HG03520 (cell line): ENCODE measurements around the gene FLT4.
"Not testable (repeated sequence)": the region's sequence is repeated elsewhere in the genome, so short reads cannot be mapped to it uniquely, and the experiment has no call there.

Experiments
- ATAC-seq: cut with Tn5 transposase; IDR thresholded peaks from one replicate; pipeline ENCODE4 v1.9.1; 2021; ENCODE audit warnings: mild to moderate bottlenecking, moderate library complexity; ENCODE audit not compliant: unreplicated experiment

The FLT4 gene

DNA sequence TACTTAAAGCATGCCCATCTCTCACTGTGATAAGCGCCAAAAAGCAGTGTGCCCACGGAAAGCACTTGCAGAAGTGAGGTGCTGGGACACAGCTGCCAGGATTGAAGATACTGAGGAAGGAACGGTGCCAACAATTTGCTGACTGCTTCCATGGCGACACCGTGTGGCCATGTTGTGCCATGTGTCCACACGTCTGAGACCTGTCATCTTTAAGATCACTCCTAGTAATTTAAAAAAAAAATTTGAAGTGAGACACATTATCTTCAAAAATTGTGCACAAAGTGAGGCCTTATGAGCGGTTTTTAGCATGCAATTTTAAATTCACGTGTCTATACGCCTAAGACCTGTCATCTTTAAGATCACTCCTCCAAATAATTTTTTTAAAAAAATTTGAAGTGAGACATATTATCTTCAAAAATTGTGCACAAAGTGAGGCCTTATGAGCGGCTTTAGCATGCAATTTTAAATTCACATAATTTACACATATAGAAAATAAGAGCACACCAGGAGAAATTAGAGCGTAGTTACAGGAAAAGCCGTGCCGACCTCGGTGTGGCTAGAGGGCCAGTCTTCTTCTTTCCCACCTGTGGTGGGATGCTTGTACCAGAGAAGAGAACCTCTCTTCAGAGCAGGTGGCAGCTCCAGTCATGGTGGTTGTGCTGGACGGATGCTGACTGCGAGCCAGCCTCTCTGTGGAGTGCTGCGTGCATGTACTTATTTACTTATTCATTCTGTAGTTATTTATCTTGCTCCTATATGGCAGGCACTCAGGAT is 21.4 kb upstream of the FLT4 start:
- ATAC-seq = no peak

DNA sequence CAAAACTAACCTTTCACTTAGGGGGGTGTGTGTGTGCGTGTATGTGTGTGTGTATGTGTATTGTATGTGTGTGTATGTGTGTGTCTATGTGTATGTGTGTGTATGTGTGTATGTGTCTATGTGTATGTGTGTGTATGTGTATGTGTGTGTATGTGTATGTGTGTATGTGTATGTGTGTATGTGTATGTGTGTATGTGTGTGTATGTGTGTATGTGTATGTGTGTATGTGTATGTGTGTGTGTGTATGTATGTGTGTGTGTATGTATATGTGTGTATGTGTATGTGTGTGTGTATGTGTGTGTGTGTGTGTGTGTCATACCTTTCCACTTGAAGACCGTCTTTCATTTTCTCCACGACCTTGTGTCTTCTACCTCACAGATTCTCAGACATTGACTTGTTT is 20.8 kb upstream of the FLT4 start:
- no peak for ATAC-seq

DNA sequence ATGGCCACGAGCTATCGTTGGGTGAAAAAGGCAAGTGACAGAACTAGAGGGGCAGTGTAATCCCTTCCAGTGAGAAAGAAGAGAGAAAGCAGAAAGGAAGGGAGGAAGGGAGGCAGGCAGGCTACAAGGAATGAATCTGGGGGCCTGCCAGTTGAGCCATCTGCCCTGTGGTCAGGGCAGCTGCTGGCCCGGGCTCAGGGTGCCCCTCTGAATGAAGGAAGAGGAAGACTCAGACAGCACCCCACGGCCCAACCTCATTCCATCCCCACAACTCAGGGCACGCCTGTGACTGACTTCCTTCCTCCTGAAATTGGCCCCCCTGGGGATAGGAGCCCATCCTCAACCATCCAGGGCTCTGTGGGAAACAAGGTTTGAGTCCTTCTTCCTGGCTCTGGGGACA is 20.3 kb upstream of the FLT4 start:
- no peak for ATAC-seq

DNA sequence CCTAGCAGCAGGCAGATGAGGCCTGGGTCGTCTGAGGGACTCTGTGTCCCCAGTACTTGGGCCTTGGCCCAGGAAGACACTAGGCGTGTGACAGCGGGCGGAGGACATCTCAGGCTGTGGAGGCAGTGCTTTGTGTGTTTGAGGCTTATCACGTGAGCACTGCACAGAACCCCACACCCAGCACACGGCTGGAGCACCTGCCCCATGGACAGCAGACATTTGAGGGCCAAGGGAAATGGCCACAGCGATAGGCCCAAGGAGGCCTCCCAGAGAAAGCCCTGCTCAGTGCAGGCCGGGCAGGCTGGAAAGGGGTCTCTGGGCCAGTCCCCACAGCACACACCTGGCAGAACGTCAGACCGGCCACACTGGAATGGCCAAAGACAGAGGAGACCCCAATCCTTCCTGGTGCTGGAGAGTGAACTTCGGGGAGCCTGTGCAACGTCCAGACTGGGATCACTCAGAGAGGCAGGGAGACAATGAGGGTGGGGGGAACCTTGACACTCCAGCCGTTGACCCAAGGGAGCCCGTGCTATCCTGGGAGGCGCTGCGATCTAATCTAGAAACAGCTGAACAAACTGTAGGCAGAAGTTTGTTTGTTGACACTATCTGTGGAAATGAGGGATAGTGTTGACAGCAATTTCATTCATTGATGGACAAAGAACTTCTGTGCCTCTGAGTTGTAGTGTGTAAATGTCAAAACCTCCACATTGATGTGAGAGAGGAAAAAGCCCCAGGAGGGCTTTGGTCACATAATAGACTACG is 19.6 kb upstream of the FLT4 start:
- no peak for ATAC-seq

DNA sequence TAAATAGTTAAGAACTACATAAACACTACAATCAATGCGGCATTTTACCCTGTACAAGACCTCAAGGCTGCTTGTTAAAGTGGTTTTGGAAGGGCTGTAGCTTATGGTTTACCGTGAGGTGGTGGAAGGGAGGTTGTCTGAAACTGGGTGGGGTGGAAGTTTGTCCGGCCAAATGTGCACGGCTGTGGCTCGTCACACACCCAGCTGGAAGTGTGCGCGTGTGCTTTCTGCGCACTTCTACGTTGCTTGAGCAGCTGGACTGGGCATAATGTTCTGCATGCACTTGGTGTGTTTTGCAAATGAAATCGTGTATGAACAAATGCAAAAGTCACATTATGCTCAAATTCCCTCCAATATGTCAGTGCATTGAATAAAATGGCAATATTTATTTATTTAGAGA is 17.4 kb upstream of the FLT4 start:
- no peak for ATAC-seq

DNA sequence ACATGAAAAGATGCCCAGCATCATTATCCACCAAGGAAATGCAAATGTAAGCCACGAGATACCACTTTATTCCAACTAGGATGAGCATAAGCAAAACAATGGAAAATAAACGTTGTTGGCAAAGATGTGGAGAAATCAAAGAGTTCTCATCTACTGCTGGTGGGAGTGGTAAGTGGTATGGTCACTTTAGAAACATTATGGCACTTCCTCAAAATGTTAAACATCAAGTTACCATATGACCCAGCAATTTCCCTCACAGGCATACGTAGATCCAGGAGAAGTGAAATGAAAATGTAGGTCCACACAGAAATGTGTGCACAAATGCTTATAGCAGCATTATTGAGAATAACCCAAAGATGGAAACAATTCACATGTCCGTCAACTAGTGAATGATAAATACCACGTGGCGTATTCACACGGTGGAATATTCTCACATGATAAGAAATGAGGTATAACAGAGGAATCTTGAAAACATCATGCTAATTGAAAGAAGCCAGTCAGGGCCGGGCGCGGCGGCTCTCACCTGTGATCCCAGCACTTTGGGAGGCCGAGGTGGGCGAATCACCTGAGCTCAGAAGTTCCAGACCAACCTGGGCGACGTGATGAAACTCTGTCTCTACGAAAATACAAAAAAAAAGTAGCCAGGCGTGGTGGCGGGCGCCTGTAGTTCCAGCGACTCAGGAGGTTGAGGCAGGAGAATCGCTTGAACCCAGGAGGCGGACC is 16.4 kb upstream of the FLT4 start:
- ATAC-seq = no peak

DNA sequence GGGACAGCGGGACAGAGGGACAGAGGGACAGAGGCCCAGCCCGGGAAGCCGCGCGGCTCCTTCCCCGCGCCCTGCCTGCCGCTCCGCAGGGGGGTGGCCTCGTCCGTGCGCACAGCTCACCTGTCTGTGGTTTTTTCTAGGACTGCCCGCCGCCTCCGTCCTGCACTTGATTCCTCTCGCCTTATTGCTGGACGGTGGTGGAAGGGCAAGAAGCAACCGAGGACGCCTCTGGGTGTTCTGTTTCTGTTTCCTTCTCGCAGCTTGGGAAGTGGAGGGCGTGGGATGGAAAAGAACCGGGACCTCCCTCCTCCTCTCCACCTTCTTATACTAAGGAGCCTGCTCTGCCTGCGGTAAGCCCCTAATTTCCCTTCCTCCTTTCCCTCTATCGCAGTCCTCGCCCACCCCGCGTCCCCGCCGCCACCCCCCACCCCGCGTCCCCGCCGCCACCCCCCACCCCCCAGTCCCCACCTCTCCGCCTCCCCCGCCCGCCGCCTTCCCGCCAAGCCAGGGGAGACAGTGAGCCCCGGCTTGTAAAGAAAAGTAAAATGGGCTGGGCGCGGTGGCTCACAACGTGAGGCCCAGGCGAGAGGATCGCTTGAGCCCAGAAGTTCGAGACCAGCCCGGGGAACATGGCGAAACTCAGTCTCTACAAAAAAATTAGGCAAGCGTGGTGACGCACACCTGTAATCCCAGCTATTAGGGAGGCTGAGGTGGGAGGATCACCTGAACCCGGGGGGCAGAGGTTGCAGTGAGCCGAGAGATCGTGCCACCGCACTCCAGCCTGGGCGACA is 9.6 kb upstream of the FLT4 start:
- ATAC-seq = no peak

DNA sequence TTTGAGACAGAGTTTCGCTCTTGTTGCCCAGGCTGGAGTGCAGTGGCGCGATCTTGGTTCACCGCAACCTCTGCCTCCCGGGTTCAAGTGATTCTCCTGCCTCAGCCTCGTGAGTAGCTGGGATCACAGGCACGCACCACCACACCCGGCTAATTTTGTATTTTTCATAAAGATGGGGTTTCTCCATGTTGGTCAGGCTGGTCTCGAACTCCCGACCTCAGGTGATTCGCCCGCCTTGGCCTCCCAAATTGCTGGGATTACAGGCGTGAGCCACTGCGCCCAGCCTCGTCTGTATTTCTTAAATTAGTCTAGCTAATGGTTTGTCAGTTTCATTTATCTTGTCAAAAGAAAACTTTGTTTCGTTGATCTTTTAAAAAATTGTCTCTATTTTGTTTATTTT is 5.8 kb upstream of the FLT4 start:
- ATAC-seq = not testable (repeated sequence)

DNA sequence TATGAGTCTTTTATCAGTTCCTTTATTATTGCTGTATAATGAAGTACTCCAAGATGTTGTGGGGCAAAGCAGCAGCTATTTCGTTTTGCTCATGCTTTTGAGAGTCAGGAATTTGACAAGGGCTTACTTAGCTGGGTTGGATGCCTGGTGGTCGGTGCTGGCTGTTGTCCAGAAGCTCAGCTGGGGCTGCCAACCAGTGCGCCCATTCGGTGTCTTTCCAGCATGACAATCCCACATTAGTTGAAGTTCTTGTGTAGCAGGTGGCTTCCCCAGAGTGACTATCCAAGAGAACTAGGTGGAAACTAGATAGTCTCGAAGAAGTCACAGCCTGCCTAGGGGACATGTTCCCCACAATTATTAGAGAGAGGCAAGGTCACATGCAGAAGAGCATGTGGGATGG is 3.4 kb upstream of the FLT4 start:
- ATAC-seq = no peak

DNA sequence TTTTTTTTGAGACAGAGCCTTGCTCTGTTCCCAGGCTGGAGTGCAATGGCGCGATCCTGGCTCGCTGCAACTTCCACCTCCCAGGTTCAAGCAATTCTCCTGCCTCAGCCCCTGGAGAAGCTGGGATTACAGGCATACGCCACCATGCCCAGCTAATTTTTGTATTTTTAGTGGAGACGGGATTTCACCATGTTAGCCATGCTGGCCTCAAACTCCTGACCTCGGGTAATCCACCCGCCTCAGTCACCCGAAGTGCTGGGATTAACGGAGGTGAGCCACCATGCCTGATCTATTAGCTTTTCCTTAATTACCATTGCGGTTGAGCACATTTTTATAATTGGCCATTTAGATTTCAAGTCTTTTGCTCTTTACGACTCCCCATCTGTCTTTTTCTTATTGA is 2.9 kb upstream of the FLT4 start:
- ATAC-seq = no peak

DNA sequence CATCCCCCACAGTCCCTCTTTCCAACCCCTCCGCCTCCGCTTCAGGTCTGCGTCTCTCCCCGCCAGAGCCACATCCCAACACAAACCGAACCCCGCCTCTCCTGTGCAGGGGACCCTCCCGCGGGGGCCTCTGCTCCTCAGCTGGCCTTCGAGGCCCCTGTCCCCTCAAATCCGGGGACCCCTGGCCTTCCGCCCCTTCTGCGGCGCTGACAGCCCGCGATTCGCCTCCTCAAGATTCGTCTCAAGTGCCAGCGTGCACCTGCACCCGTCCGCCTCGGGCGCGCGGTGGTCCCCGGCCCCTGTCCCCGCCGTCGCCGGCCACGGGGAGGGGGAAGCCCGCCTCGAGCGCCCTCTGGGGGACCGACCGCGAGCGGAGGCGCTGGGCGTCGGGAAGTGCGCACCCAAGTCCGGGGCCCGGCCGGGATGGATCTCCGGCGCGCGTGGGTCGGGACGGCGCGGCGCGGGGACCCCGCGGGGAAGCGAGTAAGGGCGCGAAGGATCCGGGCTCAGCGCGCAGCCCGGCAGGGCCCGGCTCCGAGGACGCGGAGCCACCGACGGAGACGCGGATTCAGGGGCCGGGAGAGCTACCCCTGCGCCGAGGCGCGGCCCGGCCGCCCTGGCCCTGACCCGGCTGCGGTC is 623 bp downstream of the FLT4 start:
- no peak for ATAC-seq

DNA sequence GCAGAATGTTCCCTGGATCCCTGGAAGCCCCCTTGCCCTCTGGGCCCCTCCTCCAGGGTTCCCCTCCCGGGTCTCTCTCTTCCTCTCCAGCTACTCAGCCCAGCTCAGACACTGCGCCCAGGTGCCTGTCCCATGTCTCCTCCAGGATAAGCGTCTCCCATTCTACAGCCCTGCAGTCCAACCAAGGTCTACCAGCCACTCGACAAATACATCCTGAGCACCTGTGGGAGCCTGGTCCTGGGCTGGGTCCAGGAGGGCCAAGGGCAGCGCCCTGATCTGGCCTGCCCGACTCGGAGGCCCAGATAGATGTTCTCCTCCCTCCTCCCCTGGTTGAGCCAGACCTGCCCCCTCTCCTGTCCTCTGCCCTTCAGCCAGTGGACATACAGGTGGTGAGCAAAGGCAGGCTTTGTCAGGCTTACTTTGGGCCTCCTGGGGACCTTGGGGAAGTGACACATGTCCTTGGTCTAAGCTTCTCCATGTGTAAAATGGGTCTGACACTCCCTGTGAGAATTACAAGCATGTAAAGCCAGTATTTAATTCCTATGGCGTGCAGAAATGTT is 1.4 kb downstream of the FLT4 start:
- no peak for ATAC-seq

DNA sequence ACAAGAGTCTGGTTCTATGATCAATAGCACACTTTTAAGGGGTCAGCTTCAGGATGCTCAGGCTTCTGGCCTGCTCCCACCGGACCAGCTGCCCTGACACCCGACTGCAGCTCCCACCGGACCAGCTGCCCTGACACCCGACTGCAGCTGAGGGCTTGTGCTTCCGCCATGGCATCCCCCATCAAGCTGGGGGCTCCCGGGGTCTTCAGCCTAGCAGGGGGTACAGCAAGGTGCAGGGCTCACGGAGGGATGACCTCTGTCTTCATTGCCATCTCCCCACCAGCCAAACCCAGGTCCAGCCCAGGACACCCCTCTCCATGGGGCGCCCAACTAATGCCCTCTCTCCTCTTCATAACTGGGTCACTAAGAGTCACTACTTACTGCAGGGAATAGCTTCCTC is 1.9 kb downstream of the FLT4 start:
- no peak for ATAC-seq

DNA sequence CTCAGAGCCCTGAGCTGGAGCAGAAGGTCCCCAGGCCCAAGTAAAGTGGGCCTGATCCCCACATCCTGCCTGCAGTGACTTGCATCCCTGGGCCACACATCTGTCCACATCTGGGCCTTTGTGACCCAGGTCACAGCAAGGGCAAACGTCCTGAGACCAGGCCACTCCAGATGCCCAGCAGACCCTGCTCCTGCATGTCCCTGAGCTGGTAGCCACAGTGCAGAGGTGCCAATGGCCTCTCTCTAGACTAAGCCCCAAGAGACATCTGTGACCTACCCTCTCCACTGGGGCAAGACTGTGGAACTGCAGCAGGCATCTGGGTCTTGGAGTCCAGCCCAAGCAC is 2.5 kb downstream of the FLT4 start:
- ATAC-seq = no peak

DNA sequence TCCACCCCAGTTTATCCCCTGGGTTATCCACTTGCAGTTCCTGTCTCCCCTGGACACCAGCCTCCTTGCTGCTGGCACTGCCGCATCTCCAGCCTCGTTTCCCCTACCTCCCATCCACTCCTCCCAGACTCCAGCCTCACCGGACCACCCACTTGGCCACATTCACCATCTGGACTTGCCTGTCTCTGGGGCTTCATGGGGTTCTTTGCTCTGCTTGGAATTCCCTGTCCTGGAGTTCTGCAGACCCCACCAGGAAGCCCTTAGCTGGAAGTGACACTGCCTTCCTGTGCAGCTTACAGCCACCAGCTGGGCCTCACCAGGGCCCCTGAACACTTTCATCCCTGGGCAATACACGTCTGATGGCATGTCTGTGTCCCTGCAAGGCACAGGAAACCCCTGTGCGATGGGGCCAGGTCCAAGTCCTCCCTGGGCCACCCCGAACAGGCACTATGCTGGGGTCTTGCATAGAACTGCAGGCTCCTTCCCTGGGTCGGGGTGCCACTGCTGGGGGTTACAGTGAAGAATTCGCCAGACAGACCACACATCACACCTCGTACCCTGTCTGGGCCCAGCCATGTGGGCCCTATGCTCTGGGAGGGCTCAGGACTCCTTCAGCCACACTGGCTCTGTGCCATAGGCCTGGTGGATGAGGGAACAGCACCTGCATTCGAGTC is 3.0 kb downstream of the FLT4 start:
- no peak for ATAC-seq

DNA sequence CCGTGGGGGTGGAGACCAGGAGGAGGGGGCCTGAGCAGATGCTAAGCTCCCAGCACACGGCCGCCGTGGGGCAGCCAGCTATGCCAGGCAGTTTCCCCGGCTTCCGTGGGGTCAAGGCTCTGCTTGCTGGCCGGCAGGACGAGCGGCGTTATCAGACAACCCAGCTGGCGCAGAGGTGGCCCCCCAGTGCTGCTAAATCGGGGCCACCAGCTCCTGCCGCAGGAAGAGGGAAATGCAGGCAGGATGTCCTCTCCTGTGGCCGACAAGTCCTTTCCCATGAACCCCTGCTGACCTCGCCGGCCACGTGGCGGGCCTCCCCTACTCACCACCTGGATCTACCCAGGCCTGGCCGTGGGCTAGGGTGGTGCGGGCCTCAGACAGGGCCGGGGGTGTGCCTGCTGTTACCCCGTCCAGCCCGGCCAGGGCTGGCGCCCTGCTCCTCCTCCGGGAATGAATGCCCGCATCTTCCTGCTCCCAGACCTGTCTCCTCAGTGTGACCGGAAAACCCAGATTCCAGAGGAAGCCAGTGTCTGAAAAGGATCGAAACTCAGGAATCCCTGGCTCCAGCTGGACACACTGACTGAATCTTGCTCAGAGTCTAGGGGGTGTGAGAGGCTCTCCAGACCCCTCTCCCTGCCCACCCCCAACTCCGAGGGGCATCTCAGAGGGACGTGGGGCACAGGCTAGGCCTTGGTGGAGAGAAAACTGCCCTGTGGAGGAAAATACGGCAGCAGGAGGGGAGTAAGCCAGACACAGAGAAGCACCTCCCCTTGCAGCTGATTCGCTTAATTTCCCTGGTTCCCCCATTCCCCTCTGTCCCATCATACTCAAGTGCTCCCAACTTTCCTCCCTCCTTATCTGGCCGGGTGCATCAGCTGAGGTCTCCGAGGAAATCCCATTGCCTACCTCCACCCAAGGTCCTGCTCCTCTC is 3.9 kb downstream of the FLT4 start:
- ATAC-seq = no peak

DNA sequence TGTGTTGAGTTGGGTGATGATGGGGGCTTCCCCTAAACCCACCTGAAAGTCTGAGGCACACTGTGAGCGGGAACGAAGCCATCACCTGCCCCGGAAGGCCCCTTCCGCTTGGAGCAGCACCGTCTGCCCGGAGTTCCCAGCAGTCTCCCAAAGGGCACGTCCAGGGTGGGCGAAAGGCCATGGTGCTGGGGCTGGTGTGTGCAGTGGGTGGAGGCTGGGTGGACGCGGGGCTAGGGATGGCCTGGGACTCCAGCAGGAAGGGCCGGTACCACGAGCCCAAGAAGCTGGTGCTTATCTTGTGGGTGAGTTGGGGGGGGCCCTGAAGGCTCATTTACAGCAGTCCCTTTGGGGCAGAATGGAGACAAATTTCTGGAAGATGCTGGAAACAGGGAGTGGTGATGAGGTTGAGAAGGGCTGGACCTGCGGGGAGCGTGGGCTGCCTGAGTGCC is 4.6 kb downstream of the FLT4 start:
- no peak for ATAC-seq

DNA sequence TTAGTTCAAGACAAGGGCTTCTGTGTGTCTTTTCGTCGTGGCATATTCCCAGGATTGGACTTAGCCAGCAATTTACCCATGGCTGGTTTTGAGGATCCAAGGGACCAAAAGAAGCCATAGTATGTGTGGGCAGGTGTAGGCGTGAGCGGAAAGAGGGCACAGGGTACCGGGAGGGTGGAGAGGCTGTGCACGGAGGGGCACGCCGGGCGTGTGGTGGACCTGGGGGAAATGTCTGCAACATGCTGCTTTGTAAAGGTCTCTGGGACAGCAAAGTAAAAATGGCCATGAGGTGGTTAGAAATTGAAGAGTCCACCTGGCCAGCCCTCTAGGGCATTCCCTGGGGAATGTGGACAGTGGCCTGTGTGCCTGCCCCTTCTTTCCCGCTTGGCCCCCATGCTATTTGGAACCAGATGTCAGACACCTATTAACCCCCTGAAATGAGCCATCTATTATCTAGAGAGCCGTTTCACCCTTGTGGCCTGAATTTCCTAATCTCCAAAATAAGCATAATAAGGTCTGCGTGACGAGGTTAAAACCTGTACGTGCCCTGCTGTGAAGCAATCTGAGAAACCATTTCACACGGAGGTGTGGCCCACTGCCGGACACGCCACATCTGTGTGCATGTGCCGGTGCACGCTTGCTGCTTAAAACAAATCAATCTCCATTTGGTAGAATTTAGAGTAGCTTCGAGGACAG is 5.1 kb downstream of the FLT4 start:
- no peak for ATAC-seq
